HEK293T (cell line): Measurements from ENCODE around the gene RHEB.

Experiments
- CTCF ChIA-PET: fragments of 350-600 bp; formaldehyde crosslinking; extraction: SDS; loops from one replicate; lab custom pipeline; 2021; ENCODE audit warnings: antibody characterized with exemption, inconsistent platforms; lab: Yijun Ruan, JAX
- POLR2A ChIA-PET: fragments of 350-600 bp; formaldehyde crosslinking; extraction: SDS; loops from one replicate; lab custom pipeline; 2020; ENCODE audit warnings: antibody characterized with exemption, inconsistent platforms; lab: Yijun Ruan, JAX
- DNase-seq: peaks from one replicate; pipeline ENCODE4 v3.0.0; 2012; ENCODE audit warnings: mixed read lengths; ENCODE audit errors: extremely low spot score
- ARNT ChIP-seq: fragments of 450-650 bp; IDR thresholded peaks from 2 replicates; pipeline ENCODE4 v1.6.1; 2017; ENCODE audit warnings: mild to moderate bottlenecking
- BHLHE40 ChIP-seq: fragments of 450-650 bp; IDR thresholded peaks from 2 replicates; pipeline ENCODE4 v1.6.1; 2016; ENCODE audit warnings: mild to moderate bottlenecking, moderate library complexity, borderline replicate concordance
- CTBP1 ChIP-seq: fragments of 450-650 bp; IDR thresholded peaks from 2 replicates; pipeline ENCODE4 v1.6.1; 2016; ENCODE audit warnings: borderline replicate concordance
- ELF4 ChIP-seq: fragments of 450-650 bp; IDR thresholded peaks from 2 replicates; pipeline ENCODE4 v1.6.1; 2017; ENCODE audit warnings: antibody characterized with exemption
- FOXA1 ChIP-seq: fragments of 450-650 bp; IDR thresholded peaks from 2 replicates; pipeline ENCODE4 v1.6.1; 2016; ENCODE audit warnings: mild to moderate bottlenecking
- FOXK2 ChIP-seq: fragments of 450-650 bp; IDR thresholded peaks from 2 replicates; pipeline ENCODE4 v1.6.1; 2016; ENCODE audit warnings: mild to moderate bottlenecking
- FOXM1 ChIP-seq: fragments of 450-650 bp; IDR thresholded peaks from 2 replicates; pipeline ENCODE4 v1.6.1; 2017; ENCODE audit warnings: mild to moderate bottlenecking, borderline replicate concordance
- HDGF ChIP-seq: fragments of 450-650 bp; IDR thresholded peaks from 2 replicates; pipeline ENCODE4 v1.6.1; 2017; ENCODE audit warnings: antibody characterized with exemption, borderline replicate concordance
- L3MBTL2 ChIP-seq: fragments of 450-650 bp; conservative IDR thresholded peaks from 2 replicates; pipeline ENCODE4 v1.6.1; 2016; ENCODE audit warnings: mild to moderate bottlenecking
- LEF1 ChIP-seq: fragments of 450-650 bp; IDR thresholded peaks from 2 replicates; pipeline ENCODE4 v1.6.1; 2017; ENCODE audit warnings: mild to moderate bottlenecking, borderline replicate concordance
- NFRKB ChIP-seq: fragments of 450-650 bp; IDR thresholded peaks from 2 replicates; pipeline ENCODE4 v1.6.1; 2016; ENCODE audit warnings: mild to moderate bottlenecking, moderate library complexity
- SP1 ChIP-seq: fragments of 450-650 bp; IDR thresholded peaks from 2 replicates; pipeline ENCODE4 v1.6.1; 2017
- SUZ12 ChIP-seq: fragments of 450-650 bp; IDR thresholded peaks from 2 replicates; pipeline ENCODE4 v1.6.1; 2016; ENCODE audit warnings: mild to moderate bottlenecking
- TARDBP ChIP-seq: fragments of 450-650 bp; IDR thresholded peaks from 2 replicates; pipeline ENCODE4 v1.6.1; 2016
- ZNF384 ChIP-seq: fragments of 450-650 bp; IDR thresholded peaks from 2 replicates; pipeline ENCODE4 v1.6.1; 2016
- TF ChIP-seq, protein P1 (sequence below): fragments of 450-650 bp; IDR thresholded peaks from 2 replicates; pipeline ENCODE4 v1.6.1; 2016

RHEB gene

GRCh38 chr7:151486074-151486473 is 33.6 kb downstream of the RHEB start:
- CTCF ChIA-PET = no interaction called here
- no peak for TF ChIP-seq CTBP1
- no peak for TF ChIP-seq FOXK2
- TF ChIP-seq TARDBP = no peak
- TF ChIP-seq LEF1 = no peak
- no peak for TF ChIP-seq SUZ12
- no peak for TF ChIP-seq BHLHE40
- no peak for TF ChIP-seq ARNT
- TF ChIP-seq ZNF384 = no peak
- no peak for TF ChIP-seq ELF4
- TF ChIP-seq SP1 = no peak
- no peak for TF ChIP-seq FOXA1
- DNase-seq = no peak
- POLR2A ChIA-PET = no interaction called here

GRCh38 chr7:151484971-151485707 is 34.6 kb downstream of the RHEB start:
- TF ChIP-seq ARNT = no peak
- TF ChIP-seq NFRKB = no peak
- TF ChIP-seq HDGF = no peak
- no peak for TF ChIP-seq CTBP1
- no peak for TF ChIP-seq L3MBTL2
- TF ChIP-seq FOXA1 = no peak
- TF ChIP-seq, protein P1, sequence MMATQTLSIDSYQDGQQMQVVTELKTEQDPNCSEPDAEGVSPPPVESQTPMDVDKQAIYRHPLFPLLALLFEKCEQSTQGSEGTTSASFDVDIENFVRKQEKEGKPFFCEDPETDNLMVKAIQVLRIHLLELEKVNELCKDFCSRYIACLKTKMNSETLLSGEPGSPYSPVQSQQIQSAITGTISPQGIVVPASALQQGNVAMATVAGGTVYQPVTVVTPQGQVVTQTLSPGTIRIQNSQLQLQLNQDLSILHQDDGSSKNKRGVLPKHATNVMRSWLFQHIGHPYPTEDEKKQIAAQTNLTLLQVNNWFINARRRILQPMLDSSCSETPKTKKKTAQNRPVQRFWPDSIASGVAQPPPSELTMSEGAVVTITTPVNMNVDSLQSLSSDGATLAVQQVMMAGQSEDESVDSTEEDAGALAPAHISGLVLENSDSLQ = no peak
- no peak for TF ChIP-seq FOXM1
- ChIA-PET POLR2A (no interaction called here), CTCF (no interaction called here)
- no peak for DNase-seq

- TF ChIP-seq FOXA1 (no peak), CTBP1 (no peak), ELF4 (no peak), LEF1 (no peak), TARDBP (no peak), ZNF384 (no peak), NFRKB (no peak)
- POLR2A ChIA-PET = no interaction called here
- DNase-seq = no peak
- CTCF ChIA-PET = interaction anchor here (0.6 kb wide), 1 partner anchor 902 kb away, joined by 3 read pairs; no protein-coding TSS in a partner anchor
These were observed 36.0 kb downstream of the RHEB start for GRCh38 chr7:151483711-151483983.

- TF ChIP-seq ELF4 = no peak
- TF ChIP-seq L3MBTL2 = no peak
- TF ChIP-seq SUZ12 = no peak
- TF ChIP-seq CTBP1 = no peak
- no peak for TF ChIP-seq NFRKB
- TF ChIP-seq, protein P1 = no peak
- TF ChIP-seq FOXM1 = no peak
- no peak for TF ChIP-seq LEF1
- no peak for TF ChIP-seq BHLHE40
- no peak for TF ChIP-seq HDGF
- no peak for TF ChIP-seq FOXA1
- TF ChIP-seq ARNT = no peak
- no peak for TF ChIP-seq FOXK2
- no peak for TF ChIP-seq ZNF384
- TF ChIP-seq TARDBP = no peak
- no peak for DNase-seq
- ChIA-PET CTCF (interaction anchor here (0.7 kb wide), 1 partner anchor 29 kb away, joined by 3 read pairs; no protein-coding TSS in a partner anchor), POLR2A (no interaction called here)
These were observed 36.6 kb downstream of the RHEB start for GRCh38 chr7:151482883-151483710.

GRCh38 chr7:151481650-151482505 is 37.8 kb downstream of the RHEB start:
- POLR2A ChIA-PET = no interaction called here
- no peak for TF ChIP-seq ARNT
- TF ChIP-seq FOXK2 = no peak
- no peak for TF ChIP-seq ZNF384
- TF ChIP-seq FOXA1 = no peak
- no peak for TF ChIP-seq CTBP1
- no peak for TF ChIP-seq FOXM1
- TF ChIP-seq SP1 = no peak
- TF ChIP-seq L3MBTL2 = no peak
- DNase-seq = no peak
- CTCF ChIA-PET = no interaction called here

- CTCF ChIA-PET = no interaction called here
- TF ChIP-seq NFRKB (no peak), TARDBP (no peak), FOXA1 (no peak), LEF1 (no peak), L3MBTL2 (no peak), ZNF384 (no peak), BHLHE40 (no peak), ELF4 (no peak), CTBP1 (no peak), HDGF (no peak), ARNT (no peak), SUZ12 (no peak), FOXM1 (no peak), FOXK2 (no peak), SP1 (no peak)
- TF ChIP-seq, protein P1 = no peak
- no peak for DNase-seq
- POLR2A ChIA-PET = no interaction called here
These were observed 41.8 kb downstream of the RHEB start for GRCh38 chr7:151477867-151478266.
